Sigmoid colon (tissue), 7 donors: ENCODE results near the gene ANGEL1. TPM values are rescaled to one million over a fixed set of nuclear protein-coding genes. Genes with fewer than 3 reads are reported as not detected.

Experiments used
- DNase-seq: peaks from one replicate; pipeline ENCODE4 v3.0.0-alpha.2; 2019
- H3K27ac ChIP-seq, 4 donors: fragments of 200-600 bp; sonication (generic); one replicate each; pipeline ENCODE4 v1.5.1; 2016 to 2019; ENCODE audit warnings: mild to moderate bottlenecking in 1 of 4
- H3K27me3 ChIP-seq, 3 donors: fragments of 200-600 bp; sonication (generic); one replicate each; pipeline ENCODE4 v1.5.1; 2019; ENCODE audit warnings: mild to moderate bottlenecking in 1 of 3
- H3K36me3 ChIP-seq, 4 donors: fragments of 200-600 bp; sonication (generic); one replicate each; pipeline ENCODE4 v1.5.1; 2016 to 2019
- H3K4me1 ChIP-seq, 4 donors: fragments of 200-600 bp; sonication (generic); one replicate each; pipeline ENCODE4 v1.5.1; 2017 to 2019
- H3K4me3 ChIP-seq, 4 donors: fragments of 200-600 bp; sonication (generic); one replicate each; pipeline ENCODE4 v1.5.1; 2017 to 2019; ENCODE audit warnings: mild to moderate bottlenecking in 2 of 4, moderate library complexity in 1 of 4
- H3K9me3 ChIP-seq, 4 donors: fragments of 200-600 bp in 3 of 4; sonication (generic) in 3 of 4; one replicate each; pipeline versions ENCODE4 v1.5.1 to v1.6.1; 2013 to 2019
- CTCF ChIP-seq, 4 experiments: fragments of 450-650 bp in 3 of 4; fragments of 200-600 bp in 1 of 4; IDR thresholded peaks; one replicate each; pipeline ENCODE4 v1.5.1; 2016 to 2019; ENCODE audit warnings: antibody characterized with exemption in 4 of 4, mild to moderate bottlenecking in 3 of 4, moderate library complexity in 2 of 4
- EP300 ChIP-seq, 4 donors: sonication (generic); formaldehyde crosslinking; IDR thresholded peaks; one replicate each; pipeline ENCODE4 v1.6.1; 2017; ENCODE audit warnings: antibody characterized with exemption in 4 of 4
- POLR2A ChIP-seq, 2 donors: fragments of 450-650 bp; IDR thresholded peaks; one replicate each; pipeline ENCODE4 v1.6.1; 2016; ENCODE audit warnings: antibody characterized with exemption in 2 of 2, mild to moderate bottlenecking in 2 of 2, moderate library complexity in 2 of 2
- POLR2AphosphoS5 ChIP-seq, 4 donors: sonication (generic); formaldehyde crosslinking; IDR thresholded peaks; one replicate each; pipeline ENCODE4 v1.6.1; 2017; ENCODE audit warnings: antibody characterized with exemption in 4 of 4
- WGBS, 2 donors: extraction: QIAGEN DNeasy Blood & Tissue Kit; methylation state at CpG; one replicate each; pipeline ENCODE4 v1.1.7; 2013; 5-methylcytosine and 5-hydroxymethylcytosine counted together
- intact Hi-C: fragments of 100-400 bp; cut with DNase I; formaldehyde crosslinking; loops from one replicate; pipeline ENCODE4 v1.15.1; 2023
- polyA plus RNA-seq, 3 donors: library from polyadenylated mRNA; stranded (reverse); fragments of 200-250 nt; gene quantifications; one replicate each; pipeline ENCODE4 v1.2.3, GENCODE V29; 2013
- total RNA-seq, 4 donors: library from RNA; depleted of rRNA; stranded (reverse); fragments of >200 nt; gene quantifications; one replicate each; pipeline ENCODE4 v1.1.0, GENCODE V29; 2016
- donor health status: healthy with polysubstance abuse.
- donor health status: Bipolar disorder and iron deficiency.
- donor health status: healthy.

The ANGEL1 gene
- total and polyA plus RNA-seq, 7 donors: 0.60 to 16.1 (median 10.0) TPM

- DNase-seq: peak; percentile 50
- TF ChIP-seq EP300 (IDR thresholded peaks at IDR 0.05) (no peak), POLR2AphosphoS5 (IDR thresholded peaks at IDR 0.05) (no peak), CTCF (IDR thresholded peaks at IDR 0.05) (no peak), POLR2A (IDR thresholded peaks at IDR 0.05) (no peak)
- peaks cover 0 to 13% (median 6%) of the 10 kb centered on the region in 4 donors for H3K4me1 ChIP-seq
- no peaks in the 10 kb centered on the region for H3K9me3 ChIP-seq
- H3K27me3 ChIP-seq: no peaks in the 10 kb centered on the region
- H3K4me3 ChIP-seq: no peak overlapping the region
- WGBS, 2 donors: 85 to 92% methylated on average over 16 of the region's 16 CpGs
- intact Hi-C loops: no loop called here
- no peak overlapping the region for H3K27ac ChIP-seq
- peaks cover 0 to 22% (median 0%) of the 10 kb centered on the region in 4 donors for H3K36me3 ChIP-seq
These were observed 34.0 kb downstream of the ANGEL1 start for GRCh38 chr14:76778546-76779215.

- WGBS, 2 donors: 77 to 78% methylated on average over 9 of the region's 9 CpGs
- peaks cover 0 to 22% (median 0%) of the 10 kb centered on the region in 4 donors for H3K36me3 ChIP-seq
- H3K27ac ChIP-seq: no peak overlapping the region
- H3K4me3 ChIP-seq: no peak overlapping the region
- no peaks in the 10 kb centered on the region for H3K9me3 ChIP-seq
- no peaks in the 10 kb centered on the region for H3K27me3 ChIP-seq
- peaks cover 0 to 23% (median 10%) of the 10 kb centered on the region in 4 donors for H3K4me1 ChIP-seq
- peak; percentile 57 for DNase-seq
- intact Hi-C loops: no loop called here
- no peak for TF ChIP-seq POLR2AphosphoS5 (IDR thresholded peaks at IDR 0.05)
- no peak for TF ChIP-seq CTCF (IDR thresholded peaks at IDR 0.05)
- TF ChIP-seq EP300 (IDR thresholded peaks at IDR 0.05): no peak
These were observed 35.0 kb downstream of the ANGEL1 start for GRCh38 chr14:76777721-76778120.

- H3K27ac ChIP-seq: no peak overlapping the region
- peak; percentile 55 for DNase-seq
- no peaks in the 10 kb centered on the region for H3K27me3 ChIP-seq
- no peak overlapping the region for H3K4me3 ChIP-seq
- H3K4me1 ChIP-seq: peaks cover 0 to 21% (median 13%) of the 10 kb centered on the region in 4 donors
- no peak for TF ChIP-seq EP300 (IDR thresholded peaks at IDR 0.05)
- no peak for TF ChIP-seq POLR2AphosphoS5 (IDR thresholded peaks at IDR 0.05)
- TF ChIP-seq POLR2A (IDR thresholded peaks at IDR 0.05): no peak
- TF ChIP-seq CTCF (IDR thresholded peaks at IDR 0.05): no peak
- intact Hi-C loops: no loop called here
- H3K36me3 ChIP-seq: peaks cover 0 to 13% (median 0%) of the 10 kb centered on the region in 4 donors
- no peaks in the 10 kb centered on the region for H3K9me3 ChIP-seq
- 72 to 88% methylated on average over 10 of the region's 10 CpGs for WGBS, 2 donors
These were observed 36.0 kb downstream of the ANGEL1 start for GRCh38 chr14:76776428-76777251.

GRCh38 chr14:76775695-76776427, 36.8 kb downstream of the ANGEL1 start:
- H3K4me3 ChIP-seq: no peak overlapping the region
- intact Hi-C loops: no loop called here
- H3K27ac ChIP-seq: no peak overlapping the region
- no peaks in the 10 kb centered on the region for H3K9me3 ChIP-seq
- peaks cover 0 to 18% (median 13%) of the 10 kb centered on the region in 4 donors for H3K4me1 ChIP-seq
- TF ChIP-seq POLR2AphosphoS5 (IDR thresholded peaks at IDR 0.05) (no peak), POLR2A (IDR thresholded peaks at IDR 0.05) (no peak), CTCF (IDR thresholded peaks at IDR 0.05) (no peak), EP300 (IDR thresholded peaks at IDR 0.05) (no peak)
- WGBS, 2 donors: 92 to 95% methylated on average over 54 of the region's 54 CpGs
- H3K36me3 ChIP-seq: peaks cover 0 to 13% (median 0%) of the 10 kb centered on the region in 4 donors
- peak; percentile 64 for DNase-seq
- no peaks in the 10 kb centered on the region for H3K27me3 ChIP-seq
